ENCODE results near the gene CASKIN1. TPM values are rescaled to one million over a fixed set of nuclear protein-coding genes. Genes with fewer than 3 reads are reported as not detected.

CASKIN1 gene
- total RNA-seq, 4 donors from 2014 or later, result 0.13 to 1.2 (median 0.40) TPM

DNA sequence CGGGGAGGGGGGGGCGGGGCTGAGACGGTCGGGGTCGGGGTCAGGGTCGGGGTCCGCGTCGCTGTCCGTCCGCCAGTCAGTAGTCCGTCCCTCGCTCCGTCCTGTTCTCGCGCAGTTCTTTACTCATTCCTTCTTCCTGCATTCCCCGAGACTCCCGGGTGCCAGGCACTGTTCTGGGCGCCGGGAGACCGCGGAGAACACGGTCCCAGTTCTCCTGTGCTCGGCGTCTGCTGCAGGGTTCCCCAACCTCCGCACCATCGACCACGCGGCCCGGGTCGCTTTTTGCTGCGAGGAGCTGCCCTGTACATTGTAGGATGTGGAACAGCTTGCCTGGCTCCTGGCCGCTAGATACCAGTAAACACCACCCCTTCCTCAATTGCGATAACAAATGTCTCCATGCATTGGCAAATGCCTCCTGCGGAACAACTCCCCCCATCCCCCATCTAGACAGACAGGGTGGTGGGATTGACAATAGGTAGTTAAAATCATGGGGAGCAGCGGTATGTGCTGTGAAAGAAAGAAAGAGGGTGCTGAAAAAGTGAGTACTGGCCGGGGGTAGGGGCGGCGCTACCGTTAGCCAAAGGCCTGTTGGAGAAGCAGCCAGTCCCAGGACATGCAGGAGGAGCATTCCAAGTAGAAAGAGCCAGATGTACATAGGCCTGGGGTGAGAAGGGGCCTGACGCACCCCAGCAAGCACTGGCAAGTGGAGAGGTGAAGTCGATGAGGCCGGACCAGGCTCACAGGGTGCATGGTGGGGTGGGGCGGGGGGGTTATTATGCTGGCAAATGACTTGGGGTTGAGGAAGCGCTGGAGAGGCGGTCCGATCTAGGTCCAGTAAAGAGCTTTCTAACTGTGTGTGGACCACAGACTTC lies 40.2 kb downstream of the CASKIN1 start:
- Histone ChIP-seq H3K4me1 (peaks cover 36 to 67% of the 10 kb centered on the region in 2 donors), H3K27me3 (no peaks in the 10 kb centered on the region), H3K27ac (peak overlapping the region; percentile 39 to 73 (median 49)), H3K4me3 (replicated peaks in 1 of 3) (peak overlapping the region in 2 of 3 donors; percentile 69 to 83), H3K9me3 (no peaks in the 10 kb centered on the region), H3K36me3 (no peaks in the 10 kb centered on the region)
- intact Hi-C loops (cut with DNase I), result no loop called here
- TF ChIP-seq, protein P1, sequence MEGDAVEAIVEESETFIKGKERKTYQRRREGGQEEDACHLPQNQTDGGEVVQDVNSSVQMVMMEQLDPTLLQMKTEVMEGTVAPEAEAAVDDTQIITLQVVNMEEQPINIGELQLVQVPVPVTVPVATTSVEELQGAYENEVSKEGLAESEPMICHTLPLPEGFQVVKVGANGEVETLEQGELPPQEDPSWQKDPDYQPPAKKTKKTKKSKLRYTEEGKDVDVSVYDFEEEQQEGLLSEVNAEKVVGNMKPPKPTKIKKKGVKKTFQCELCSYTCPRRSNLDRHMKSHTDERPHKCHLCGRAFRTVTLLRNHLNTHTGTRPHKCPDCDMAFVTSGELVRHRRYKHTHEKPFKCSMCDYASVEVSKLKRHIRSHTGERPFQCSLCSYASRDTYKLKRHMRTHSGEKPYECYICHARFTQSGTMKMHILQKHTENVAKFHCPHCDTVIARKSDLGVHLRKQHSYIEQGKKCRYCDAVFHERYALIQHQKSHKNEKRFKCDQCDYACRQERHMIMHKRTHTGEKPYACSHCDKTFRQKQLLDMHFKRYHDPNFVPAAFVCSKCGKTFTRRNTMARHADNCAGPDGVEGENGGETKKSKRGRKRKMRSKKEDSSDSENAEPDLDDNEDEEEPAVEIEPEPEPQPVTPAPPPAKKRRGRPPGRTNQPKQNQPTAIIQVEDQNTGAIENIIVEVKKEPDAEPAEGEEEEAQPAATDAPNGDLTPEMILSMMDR (IDR thresholded peaks at IDR 0.05), result no peak
- no peak for TF ChIP-seq POLR2A (IDR thresholded peaks at IDR 0.05)
- 7 to 9% methylated on average over 41 to 47 of the region's 47 CpGs for WGBS, 2 donors
- peak; percentile 17 to 21 for DNase-seq

DNA sequence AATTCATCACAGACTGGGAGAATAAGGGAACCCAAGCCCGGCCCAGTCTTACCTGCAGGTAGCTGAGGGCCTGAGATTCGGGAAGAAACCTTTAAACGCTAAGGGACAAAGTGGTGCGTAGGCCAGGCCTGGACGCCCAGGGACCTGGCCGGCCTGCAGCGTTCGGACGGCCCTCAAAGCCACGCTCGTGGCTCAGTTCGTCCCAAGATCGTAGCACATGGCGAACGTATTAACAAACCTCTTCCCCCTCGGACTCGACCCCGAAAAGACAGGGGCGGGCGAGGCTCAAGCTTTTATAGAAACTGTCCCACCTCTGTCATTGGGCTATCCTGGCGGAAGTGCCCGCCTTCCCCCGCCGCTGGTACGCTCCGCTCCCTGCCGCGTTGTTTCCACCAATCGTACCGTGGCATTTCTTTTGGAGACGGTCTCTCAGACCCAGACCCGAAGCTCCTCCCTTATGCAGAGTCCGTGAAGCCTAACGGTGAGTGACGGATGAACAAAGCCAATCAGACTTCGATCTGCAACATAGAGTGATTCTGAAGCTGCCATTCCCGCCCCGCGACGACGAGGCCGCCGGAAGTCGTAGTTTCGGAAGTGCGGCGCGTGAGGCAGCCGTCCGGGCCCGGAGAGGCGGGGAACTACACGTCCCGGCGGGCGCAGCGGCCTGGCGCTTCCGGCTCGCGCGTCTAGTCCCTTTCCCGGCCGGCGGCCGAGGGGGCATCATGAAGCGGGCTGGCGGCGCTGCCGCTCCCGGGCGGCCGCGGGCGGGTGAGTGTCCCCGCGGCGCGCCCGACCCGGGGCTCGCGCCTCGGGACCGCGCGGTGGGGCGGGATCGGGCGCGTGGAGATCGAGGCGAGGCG lies 41.1 kb downstream of the CASKIN1 start, which contains the start of gene TRAF7:
Gene TRAF7, plus strand, starts transcription at position 692 of the 860 bp plus-strand sequence. CDS start 8,139 bp downstream, outside the sequence.
- 0% methylated on average over 7 to 34 of the region's 94 CpGs for WGBS, 2 donors
- Histone ChIP-seq H3K27ac (peak within 1 kb of the TSS; percentile 39 to 75 (median 50)), H3K4me1 (peaks cover 36 to 61% of the 10 kb centered on the region in 2 donors), H3K9me3 (no peaks in the 10 kb centered on the region), H3K27me3 (no peaks in the 10 kb centered on the region), H3K36me3 (no peaks in the 10 kb centered on the region), H3K4me3 (replicated peaks in 1 of 3) (peak within 1 kb of the TSS; percentile 69 to 83 (median 78))
- TF ChIP-seq POLR2A (IDR thresholded peaks at IDR 0.05), result peak; percentile 97 to 99
- TF ChIP-seq, protein P1 (IDR thresholded peaks at IDR 0.05), result peak in 1 of 6 experiments; percentile 9
- intact Hi-C loops (cut with DNase I), result no loop called here
- peak; percentile 98 to 99 for DNase-seq

DNA sequence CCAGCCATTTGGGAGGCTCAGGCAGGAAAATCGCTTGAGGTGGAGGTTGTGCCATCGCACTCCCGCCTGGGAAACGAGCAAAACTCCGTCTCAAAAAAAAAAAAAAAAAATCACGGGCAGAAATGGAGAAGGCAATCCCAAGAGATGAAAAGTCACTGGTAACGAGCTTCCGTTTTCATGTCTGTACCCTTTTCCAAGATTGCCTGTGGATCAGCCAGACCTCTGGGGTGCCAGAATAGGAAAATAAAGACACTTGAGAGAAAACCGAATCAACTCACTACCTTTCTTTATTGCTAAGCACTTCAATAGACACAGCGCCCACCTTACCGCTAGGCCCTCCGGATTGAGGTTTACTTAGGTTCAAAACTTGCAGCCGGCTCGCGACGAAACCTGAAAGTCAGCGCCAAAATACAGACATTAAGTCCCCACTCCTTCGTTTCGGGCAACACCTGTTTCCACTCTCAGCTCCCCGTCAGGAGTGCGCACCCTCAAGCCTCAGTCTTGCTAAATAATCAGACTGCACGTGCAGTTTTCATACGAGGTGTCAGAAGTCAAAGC lies 41.8 kb downstream of the CASKIN1 start:
- 6 to 7% methylated on average over 23 of the region's 23 CpGs for WGBS, 2 donors
- H3K36me3 ChIP-seq, result no peaks in the 10 kb centered on the region
- TF ChIP-seq, protein P1 (IDR thresholded peaks at IDR 0.05), result no peak
- no peak for TF ChIP-seq POLR2A (IDR thresholded peaks at IDR 0.05)
- DNase-seq, result no peak
- no peaks in the 10 kb centered on the region for H3K27me3 ChIP-seq
- peak overlapping the region; percentile 63 to 78 (median 77) for H3K4me3 ChIP-seq (replicated peaks in 1 of 3)
- peak overlapping the region; percentile 19 to 75 (median 50) for H3K27ac ChIP-seq
- intact Hi-C loops (cut with DNase I), result loop anchor here (5.0 kb wide), 1 partner anchor 132 kb away; no protein-coding TSS in a partner anchor
- H3K4me1 ChIP-seq, result peaks cover 32 to 60% of the 10 kb centered on the region in 2 donors
- H3K9me3 ChIP-seq, result no peaks in the 10 kb centered on the region

DNA sequence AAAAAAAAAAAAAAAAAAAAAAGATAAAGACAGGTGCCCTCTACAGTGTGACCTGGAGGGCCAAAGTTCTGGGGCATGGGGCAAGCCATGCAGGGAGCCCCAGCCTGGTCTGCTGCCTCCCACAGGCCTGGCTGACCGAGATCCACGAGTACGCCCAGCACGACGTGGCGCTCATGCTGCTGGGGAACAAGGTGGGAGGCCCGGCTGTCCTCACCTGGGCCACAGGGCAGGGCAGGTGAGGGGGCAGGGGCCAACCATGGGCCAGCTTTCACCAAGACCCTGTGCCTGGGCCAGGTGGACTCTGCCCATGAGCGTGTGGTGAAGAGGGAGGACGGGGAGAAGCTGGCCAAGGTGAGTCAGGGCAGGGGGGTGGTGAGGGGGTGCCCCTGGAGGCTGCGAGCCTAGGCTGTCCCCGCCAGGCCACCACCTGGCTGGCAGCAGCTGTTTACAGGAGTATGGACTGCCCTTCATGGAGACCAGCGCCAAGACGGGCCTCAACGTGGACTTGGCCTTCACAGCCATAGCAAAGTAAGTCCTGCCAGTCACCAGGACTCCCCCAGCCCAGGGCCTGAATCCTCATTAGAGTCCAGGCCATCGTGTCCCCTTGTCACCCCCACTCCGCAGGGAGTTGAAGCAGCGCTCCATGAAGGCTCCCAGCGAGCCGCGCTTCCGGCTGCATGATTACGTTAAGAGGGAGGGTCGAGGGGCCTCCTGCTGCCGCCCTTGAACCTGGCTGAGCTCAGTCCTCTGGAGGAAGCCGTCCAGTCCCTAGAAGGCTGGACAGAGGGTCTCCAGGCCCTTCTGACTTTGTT lies 43.5 kb downstream of the CASKIN1 start:
- peak overlapping the region; percentile 26 to 77 (median 57) for H3K27ac ChIP-seq
- peak overlapping the region in 2 of 3 donors; percentile 23 to 77 for H3K4me3 ChIP-seq (replicated peaks in 1 of 3)
- 35 to 37% methylated on average over 21 to 23 of the region's 25 CpGs for WGBS, 2 donors
- H3K4me1 ChIP-seq, result peaks cover 41 to 60% of the 10 kb centered on the region in 2 donors
- intact Hi-C loops (cut with DNase I), result loop anchor here (5.0 kb wide), 1 partner anchor 131 kb away; no protein-coding TSS in a partner anchor
- no peaks in the 10 kb centered on the region for H3K9me3 ChIP-seq
- H3K27me3 ChIP-seq, result no peaks in the 10 kb centered on the region
- DNase-seq, result peak; percentile 41 to 54
- no peaks in the 10 kb centered on the region for H3K36me3 ChIP-seq
- TF ChIP-seq, protein P1 (IDR thresholded peaks at IDR 0.05), result no peak
- no peak for TF ChIP-seq POLR2A (IDR thresholded peaks at IDR 0.05)
